ENCODE measurements around the gene SPAG9. TPM values are rescaled to one million over a fixed set of nuclear protein-coding genes. Genes with fewer than 3 reads are reported as not detected.
A peak's percentile ranks its signal among the peaks of the same experiment; 100 is the strongest.

Gene SPAG9
- total RNA-seq, 2 donors from 2014 or later = 46.0 to 67.0 TPM

DNA sequence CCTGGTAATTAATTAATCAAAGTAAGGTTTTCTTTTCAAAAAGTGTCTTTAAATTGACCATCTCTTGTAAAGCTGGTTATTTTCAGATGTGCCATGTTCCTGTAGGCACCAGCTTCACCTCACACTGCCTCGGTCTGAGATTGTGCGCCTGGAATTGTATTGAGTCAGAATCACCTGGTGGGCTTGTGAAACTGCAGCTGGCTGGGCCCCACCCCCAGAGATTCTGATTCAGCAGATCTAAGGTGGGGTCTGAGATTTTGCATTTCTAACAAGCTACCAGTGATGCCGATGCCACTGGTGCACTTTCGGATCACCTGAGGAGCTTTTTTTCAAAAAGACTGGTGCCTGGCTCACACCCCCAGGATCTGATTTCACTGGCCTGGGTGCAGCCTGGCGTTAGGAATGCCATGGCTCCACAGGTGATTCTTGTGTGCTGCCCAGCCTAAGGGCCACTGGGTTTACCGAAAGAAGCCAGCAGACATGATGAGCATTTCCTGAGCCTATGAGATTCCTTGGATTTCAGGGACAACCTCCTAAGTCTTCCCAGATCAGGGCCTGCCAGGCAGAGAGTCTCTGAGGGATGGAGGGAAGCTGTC lies 195.3 kb downstream of the SPAG9 start:
- H3K27me3 ChIP-seq = no peaks in the 10 kb centered on the region
- no peak for DNase-seq
- peaks cover 20% of the 10 kb centered on the region for H3K4me1 ChIP-seq
- no peak overlapping the region for H3K9ac ChIP-seq (ENCODE audit: low read depth in 2 of 2, low read length in 2 of 2)
- TF ChIP-seq, protein P1, sequence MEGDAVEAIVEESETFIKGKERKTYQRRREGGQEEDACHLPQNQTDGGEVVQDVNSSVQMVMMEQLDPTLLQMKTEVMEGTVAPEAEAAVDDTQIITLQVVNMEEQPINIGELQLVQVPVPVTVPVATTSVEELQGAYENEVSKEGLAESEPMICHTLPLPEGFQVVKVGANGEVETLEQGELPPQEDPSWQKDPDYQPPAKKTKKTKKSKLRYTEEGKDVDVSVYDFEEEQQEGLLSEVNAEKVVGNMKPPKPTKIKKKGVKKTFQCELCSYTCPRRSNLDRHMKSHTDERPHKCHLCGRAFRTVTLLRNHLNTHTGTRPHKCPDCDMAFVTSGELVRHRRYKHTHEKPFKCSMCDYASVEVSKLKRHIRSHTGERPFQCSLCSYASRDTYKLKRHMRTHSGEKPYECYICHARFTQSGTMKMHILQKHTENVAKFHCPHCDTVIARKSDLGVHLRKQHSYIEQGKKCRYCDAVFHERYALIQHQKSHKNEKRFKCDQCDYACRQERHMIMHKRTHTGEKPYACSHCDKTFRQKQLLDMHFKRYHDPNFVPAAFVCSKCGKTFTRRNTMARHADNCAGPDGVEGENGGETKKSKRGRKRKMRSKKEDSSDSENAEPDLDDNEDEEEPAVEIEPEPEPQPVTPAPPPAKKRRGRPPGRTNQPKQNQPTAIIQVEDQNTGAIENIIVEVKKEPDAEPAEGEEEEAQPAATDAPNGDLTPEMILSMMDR (IDR thresholded peaks at IDR 0.05) = no peak
- no peaks in the 10 kb centered on the region for H3K9me3 ChIP-seq
- H3K36me3 ChIP-seq = no peaks in the 10 kb centered on the region
- H3K27ac ChIP-seq = no peak overlapping the region
- intact Hi-C loops (cut with DNase I) = no loop called here
- no peak overlapping the region for H3K4me3 ChIP-seq

DNA sequence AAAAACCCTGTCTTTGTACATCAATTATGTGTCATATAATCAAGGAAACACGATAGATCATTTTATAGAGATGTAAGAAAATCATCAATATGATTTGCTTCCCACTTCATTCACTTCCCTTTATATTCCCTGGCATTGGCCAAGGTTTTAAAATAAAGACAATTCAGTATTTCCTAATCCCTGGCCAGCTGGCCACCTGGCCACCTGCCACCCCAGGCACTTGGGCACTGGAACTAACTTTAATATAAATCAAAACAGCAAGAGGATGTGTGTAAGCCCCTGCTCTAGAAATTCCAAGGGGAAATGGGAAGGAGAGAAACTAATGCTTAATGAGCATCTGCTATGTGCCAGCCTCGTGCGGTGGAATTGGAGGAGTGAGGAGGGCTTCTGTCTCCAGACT lies 195.9 kb downstream of the SPAG9 start:
- H3K4me1 ChIP-seq = peaks cover 20% of the 10 kb centered on the region
- intact Hi-C loops (cut with DNase I) = no loop called here
- H3K27me3 ChIP-seq = no peaks in the 10 kb centered on the region
- H3K36me3 ChIP-seq = no peaks in the 10 kb centered on the region
- no peak overlapping the region for H3K27ac ChIP-seq
- no peak overlapping the region for H3K4me3 ChIP-seq
- TF ChIP-seq, protein P1 (IDR thresholded peaks at IDR 0.05) = no peak
- no peak overlapping the region for H3K9ac ChIP-seq (ENCODE audit: low read depth in 2 of 2, low read length in 2 of 2)
- no peak for DNase-seq
- H3K9me3 ChIP-seq = no peaks in the 10 kb centered on the region

DNA sequence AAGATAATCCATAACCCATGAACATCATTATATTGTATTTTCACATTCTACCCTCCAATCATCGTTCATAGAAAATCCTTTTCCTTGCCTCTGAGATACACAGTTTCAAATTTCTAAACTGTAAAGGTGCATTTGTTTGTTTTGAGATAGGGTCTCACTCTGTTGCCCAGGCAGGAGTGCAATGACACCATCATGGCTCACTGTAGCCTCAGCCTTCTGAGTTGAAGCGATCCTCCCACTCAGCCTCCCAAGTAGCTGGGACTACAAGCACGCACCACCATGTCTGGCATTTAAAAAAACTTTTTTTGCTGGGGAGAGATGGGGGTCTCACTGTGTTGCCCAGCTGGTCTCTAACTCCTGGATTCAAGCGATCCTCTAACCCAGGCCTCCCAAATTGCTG lies 196.4 kb downstream of the SPAG9 start:
- TF ChIP-seq, protein P1 (IDR thresholded peaks at IDR 0.05) = no peak
- Histone ChIP-seq H3K36me3 (no peaks in the 10 kb centered on the region), H3K9ac (ENCODE audit: low read depth in 2 of 2, low read length in 2 of 2) (no peak overlapping the region), H3K27me3 (no peaks in the 10 kb centered on the region), H3K27ac (no peak overlapping the region), H3K4me1 (peaks cover 25% of the 10 kb centered on the region), H3K4me3 (no peak overlapping the region), H3K9me3 (no peaks in the 10 kb centered on the region)
- DNase-seq = no peak
- intact Hi-C loops (cut with DNase I) = no loop called here

DNA sequence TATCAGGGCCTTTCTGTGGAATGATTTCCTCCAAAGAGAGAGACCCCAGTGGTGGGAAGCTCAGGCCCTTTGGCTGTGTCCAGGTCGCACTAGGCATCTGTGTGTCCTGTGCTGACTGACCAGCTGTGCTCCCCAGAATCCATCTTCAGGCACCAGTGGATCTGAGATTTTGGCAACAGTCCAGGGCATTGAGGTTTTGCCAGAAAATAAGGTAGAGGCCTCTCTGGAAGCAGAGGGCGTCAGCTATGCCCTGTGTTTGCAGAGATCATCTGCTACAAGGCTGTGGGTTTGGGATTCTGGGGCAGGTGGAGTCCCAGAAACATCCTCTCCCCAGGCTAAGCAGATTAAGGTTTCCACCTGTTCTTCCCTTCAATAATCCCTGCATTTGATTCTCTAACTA lies 197.1 kb downstream of the SPAG9 start:
- intact Hi-C loops (cut with DNase I) = no loop called here
- no peaks in the 10 kb centered on the region for H3K9me3 ChIP-seq
- no peaks in the 10 kb centered on the region for H3K27me3 ChIP-seq
- H3K27ac ChIP-seq = peak overlapping the region; percentile 88
- TF ChIP-seq, protein P1 (IDR thresholded peaks at IDR 0.05) = no peak
- H3K4me3 ChIP-seq = no peak overlapping the region
- H3K9ac ChIP-seq (ENCODE audit: low read depth in 2 of 2, low read length in 2 of 2) = peak overlapping the region in 1 of 2 donors; percentile 52
- peaks cover 32% of the 10 kb centered on the region for H3K4me1 ChIP-seq
- DNase-seq = peak; percentile 62
- H3K36me3 ChIP-seq = no peaks in the 10 kb centered on the region

DNA sequence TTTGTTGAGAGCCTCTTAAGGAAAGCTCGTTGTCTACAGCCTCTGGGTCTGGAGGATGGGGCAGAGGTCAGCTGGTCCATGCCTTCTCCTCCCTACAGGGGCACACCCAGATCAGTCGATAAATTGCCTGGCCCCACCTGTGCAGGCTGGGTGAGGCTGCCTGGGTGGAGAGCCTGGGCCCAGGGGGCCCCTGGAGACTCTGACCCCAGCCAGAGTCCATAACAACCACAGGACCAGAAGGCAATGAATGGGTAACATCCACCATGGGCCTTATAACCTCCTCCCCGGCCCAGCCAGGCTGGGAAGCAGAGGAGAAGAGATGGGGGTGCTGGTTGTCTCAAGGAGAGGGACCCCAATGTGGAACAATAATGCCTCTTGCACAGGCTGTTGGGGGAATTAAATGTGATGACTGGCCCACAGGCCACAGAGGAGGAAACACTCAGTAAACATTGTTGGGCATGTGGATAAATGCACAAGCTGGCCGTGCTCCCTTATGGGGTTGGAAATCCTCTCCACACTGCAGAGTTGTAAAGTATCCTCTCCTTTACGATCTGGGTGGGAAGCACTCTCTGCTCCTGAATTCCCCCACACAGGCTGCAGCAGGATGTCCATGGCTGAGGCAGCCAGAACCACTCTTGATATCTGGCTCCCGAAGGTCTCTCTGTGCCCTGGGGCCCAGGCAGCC lies 197.8 kb downstream of the SPAG9 start:
- no peak overlapping the region for H3K4me3 ChIP-seq
- H3K27ac ChIP-seq = peak overlapping the region; percentile 88
- H3K36me3 ChIP-seq = no peaks in the 10 kb centered on the region
- peaks cover 39% of the 10 kb centered on the region for H3K4me1 ChIP-seq
- intact Hi-C loops (cut with DNase I) = no loop called here
- TF ChIP-seq, protein P1 (IDR thresholded peaks at IDR 0.05) = no peak
- no peaks in the 10 kb centered on the region for H3K27me3 ChIP-seq
- H3K9me3 ChIP-seq = no peaks in the 10 kb centered on the region
- peak; percentile 86 for DNase-seq
- H3K9ac ChIP-seq (ENCODE audit: low read depth in 2 of 2, low read length in 2 of 2) = peak overlapping the region in 1 of 2 donors; percentile 52

Data from colonic mucosa (tissue), 4 donors.